DLD1 (cell line): ENCODE data around the gene GIMAP5.

Experiments used
- in situ Hi-C: cut with HindIII; loops from 2 replicates; pipeline ENCODE4 v1.10.0; 2017; ENCODE audit warnings: low sequenced_read_pairs

Gene GIMAP5

GRCh38 chr7:150737265-150738055 is at the start of gene GIMAP5:
Gene GIMAP5, plus strand, starts transcription at chr7:150737418. Its CDS starts 3,467 bp downstream, at chr7:150740885.
- in situ Hi-C loops = no loop called here

GRCh38 chr7:150688630-150689029 is 48.6 kb upstream of the GIMAP5 start:
- in situ Hi-C loops = no loop called here

GRCh38 chr7:150695654-150696053 is 41.6 kb upstream of the GIMAP5 start:
- in situ Hi-C loops = no loop called here

- in situ Hi-C loops = no loop called here
Observed at GRCh38 chr7:150703209-150703608, 34.0 kb upstream of the GIMAP5 start.

- in situ Hi-C loops = no loop called here
Observed at GRCh38 chr7:150715293-150715692, 21.9 kb upstream of the GIMAP5 start.

GRCh38 chr7:150715738-150716137 is 21.5 kb upstream of the GIMAP5 start:
- in situ Hi-C loops = no loop called here

GRCh38 chr7:150716368-150716767 is 20.9 kb upstream of the GIMAP5 start, which contains the start of gene GIMAP1:
Gene GIMAP1, plus strand, starts transcription at chr7:150716613. Its CDS starts 2,435 bp downstream, at chr7:150719048.
- in situ Hi-C loops = no loop called here

- in situ Hi-C loops = no loop called here
Observed at GRCh38 chr7:150716939-150717338, 20.3 kb upstream of the GIMAP5 start.

- in situ Hi-C loops = no loop called here
Observed at GRCh38 chr7:150717814-150718420, 19.3 kb upstream of the GIMAP5 start.

- in situ Hi-C loops = no loop called here
Observed at GRCh38 chr7:150719436-150719835, 17.8 kb upstream of the GIMAP5 start.

- in situ Hi-C loops = no loop called here
Observed at GRCh38 chr7:150719960-150720891, 17.0 kb upstream of the GIMAP5 start.

GRCh38 chr7:150721970-150722373 is 15.2 kb upstream of the GIMAP5 start:
- in situ Hi-C loops = no loop called here

GRCh38 chr7:150722431-150722931 is 14.7 kb upstream of the GIMAP5 start:
- in situ Hi-C loops = no loop called here

- in situ Hi-C loops = no loop called here
Observed at GRCh38 chr7:150723467-150723866, 13.8 kb upstream of the GIMAP5 start.

GRCh38 chr7:150727381-150727780 is 9.8 kb upstream of the GIMAP5 start:
- in situ Hi-C loops = no loop called here

- in situ Hi-C loops = no loop called here
Observed at GRCh38 chr7:150728011-150728410, 9.2 kb upstream of the GIMAP5 start.

- in situ Hi-C loops = no loop called here
Observed at GRCh38 chr7:150728609-150729008, 8.6 kb upstream of the GIMAP5 start.

- in situ Hi-C loops = no loop called here
Observed at GRCh38 chr7:150731916-150732315, 5.3 kb upstream of the GIMAP5 start.

- in situ Hi-C loops = no loop called here
Observed at GRCh38 chr7:150732786-150733481, 4.3 kb upstream of the GIMAP5 start.

- in situ Hi-C loops = no loop called here
Observed at GRCh38 chr7:150733482-150734095, 3.6 kb upstream of the GIMAP5 start.
